ENCODE results near the gene NDUFAF3. TPM values are rescaled to one million over a fixed set of nuclear protein-coding genes. Genes with fewer than 3 reads are reported as not detected.

The NDUFAF3 gene
- total RNA-seq, 1 experiment from 2014 or later: 40.7 TPM

DNA sequence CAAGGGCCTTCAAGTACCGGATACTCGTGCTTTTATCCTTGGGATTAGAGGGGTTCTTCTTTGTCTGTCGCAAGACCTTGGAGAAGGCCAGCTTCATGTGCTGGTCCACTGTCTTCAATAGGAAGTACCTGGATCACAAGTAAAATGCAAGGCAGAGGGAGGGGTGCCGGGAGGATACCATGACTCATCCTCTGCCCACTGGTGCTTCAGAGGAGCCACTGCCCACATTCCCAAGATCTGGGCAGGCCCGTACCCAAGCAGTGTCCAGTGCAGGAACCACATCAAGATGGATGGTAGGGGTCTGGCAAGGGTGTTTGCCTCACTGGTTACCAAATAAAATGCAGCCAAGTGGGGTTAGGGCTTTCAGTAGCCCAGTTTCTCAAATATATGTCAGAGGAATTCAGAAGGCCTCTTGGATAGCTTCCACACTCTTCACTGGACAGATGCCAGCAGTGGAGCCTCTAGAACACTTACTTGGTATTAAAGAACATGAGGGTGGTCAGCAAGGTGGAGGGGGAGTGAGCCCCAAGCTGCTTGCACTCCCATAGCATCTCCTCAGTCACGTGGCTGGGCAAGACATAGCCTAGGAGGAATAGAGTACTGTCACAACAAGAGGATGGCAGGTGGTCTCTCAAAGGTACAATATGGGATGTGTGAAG lies 10.9 kb downstream of the NDUFAF3 start:
- WGBS (ENCODE audit: extremely low coverage, insufficient read length, low lambda C conversion rate): no CpG with 5 or more reads among the region's 6 CpGs
- Histone ChIP-seq H3K18ac (ENCODE audit: insufficient read length, low read depth, low read length) (no peak overlapping the region), H2BK120ac (ENCODE audit: low read depth, low read length, poor library complexity, severe bottlenecking) (no peak overlapping the region), H3K27me3 (ENCODE audit: insufficient read depth, low read length) (no peaks in the 10 kb centered on the region), H3K56ac (ENCODE audit: insufficient read length, low read depth, low read length) (no peak overlapping the region), H2BK5ac (ENCODE audit: insufficient read length, low read length) (no peak overlapping the region), H3T11ph (ENCODE audit: low read length) (no peak overlapping the region), H4K8ac (replicated peaks; ENCODE audit: insufficient read length, low read depth, low read length) (no peak overlapping the region), H3K23me2 (ENCODE audit: insufficient read length, low read depth, low read length, poor library complexity, severe bottlenecking) (peaks cover 3% of the 10 kb centered on the region), H4K91ac (ENCODE audit: insufficient read length, low read depth, low read length) (no peak overlapping the region), H3K9ac (ENCODE audit: extremely low read depth, insufficient read length, low read length) (no peak overlapping the region), H2BK15ac (ENCODE audit: low read depth, low read length) (no peak overlapping the region), H3K4me1 (ENCODE audit: insufficient read depth, low read length) (no peaks in the 10 kb centered on the region; the same call in 1 of the 2 replicates), H3K27ac (ENCODE audit: insufficient read length, low read depth, low read length) (no peak overlapping the region), H2AFZ (ENCODE audit: low read length) (no peak overlapping the region), H3K9me3 (ENCODE audit: control insufficient read depth, low read depth, low read length) (no peaks in the 10 kb centered on the region), H2BK20ac (ENCODE audit: low read depth, low read length, poor library complexity, severe bottlenecking) (no peak overlapping the region), H4K5ac (ENCODE audit: insufficient read length, low read depth, low read length) (no peak overlapping the region), H4K20me1 (ENCODE audit: control insufficient read depth, insufficient read depth, insufficient read length) (peaks cover 4% of the 10 kb centered on the region), H2BK12ac (ENCODE audit: insufficient read length, low read depth, low read length) (no peak overlapping the region), H3K4ac (ENCODE audit: low read depth, low read length) (no peak overlapping the region), H3K79me1 (ENCODE audit: insufficient read depth, low read depth, low read length, poor library complexity, severe bottlenecking) (no peaks in the 10 kb centered on the region), H3K4me2 (ENCODE audit: insufficient read depth, insufficient read length, low read length) (no peak overlapping the region), H3K14ac (ENCODE audit: insufficient read depth, low read length) (no peak overlapping the region), H3K79me2 (ENCODE audit: insufficient read depth, low read length) (no peaks in the 10 kb centered on the region), H3K23ac (ENCODE audit: insufficient read length, low read depth, low read length) (no peak overlapping the region), H2AK5ac (ENCODE audit: insufficient read length, low read length) (no peak overlapping the region)
- H3K27ac Mint-ChIP-seq: no peak overlapping the region
- no peaks in the 10 kb centered on the region; the same call in 1 of the 2 replicates for H3K27me3 Mint-ChIP-seq (ENCODE audit: low read depth)
- H3K9me3 Mint-ChIP-seq: no peaks in the 10 kb centered on the region
- peaks cover 10 to 16% of the 10 kb centered on the region in 2 experiments for H3K4me1 Mint-ChIP-seq
- H3K4me3 Mint-ChIP-seq: no peak overlapping the region
- TF ChIP-seq, protein P1, sequence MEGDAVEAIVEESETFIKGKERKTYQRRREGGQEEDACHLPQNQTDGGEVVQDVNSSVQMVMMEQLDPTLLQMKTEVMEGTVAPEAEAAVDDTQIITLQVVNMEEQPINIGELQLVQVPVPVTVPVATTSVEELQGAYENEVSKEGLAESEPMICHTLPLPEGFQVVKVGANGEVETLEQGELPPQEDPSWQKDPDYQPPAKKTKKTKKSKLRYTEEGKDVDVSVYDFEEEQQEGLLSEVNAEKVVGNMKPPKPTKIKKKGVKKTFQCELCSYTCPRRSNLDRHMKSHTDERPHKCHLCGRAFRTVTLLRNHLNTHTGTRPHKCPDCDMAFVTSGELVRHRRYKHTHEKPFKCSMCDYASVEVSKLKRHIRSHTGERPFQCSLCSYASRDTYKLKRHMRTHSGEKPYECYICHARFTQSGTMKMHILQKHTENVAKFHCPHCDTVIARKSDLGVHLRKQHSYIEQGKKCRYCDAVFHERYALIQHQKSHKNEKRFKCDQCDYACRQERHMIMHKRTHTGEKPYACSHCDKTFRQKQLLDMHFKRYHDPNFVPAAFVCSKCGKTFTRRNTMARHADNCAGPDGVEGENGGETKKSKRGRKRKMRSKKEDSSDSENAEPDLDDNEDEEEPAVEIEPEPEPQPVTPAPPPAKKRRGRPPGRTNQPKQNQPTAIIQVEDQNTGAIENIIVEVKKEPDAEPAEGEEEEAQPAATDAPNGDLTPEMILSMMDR (conservative IDR thresholded peaks at IDR 0.05): no peak
- no peak for DNase-seq
- H3K36me3 Mint-ChIP-seq (ENCODE audit: insufficient read depth in 1 of 3, low read depth in 3 of 3): peaks cover 36 to 88% (median 65%) of the 10 kb centered on the region in 3 experiments

Measured in H9 (cell line).